ENCODE measurements around the gene CACNA2D1.
"Not testable (repeated sequence)": the region's sequence is repeated elsewhere in the genome, so short reads cannot be mapped to it uniquely, and the experiment has no call there.

DNA sequence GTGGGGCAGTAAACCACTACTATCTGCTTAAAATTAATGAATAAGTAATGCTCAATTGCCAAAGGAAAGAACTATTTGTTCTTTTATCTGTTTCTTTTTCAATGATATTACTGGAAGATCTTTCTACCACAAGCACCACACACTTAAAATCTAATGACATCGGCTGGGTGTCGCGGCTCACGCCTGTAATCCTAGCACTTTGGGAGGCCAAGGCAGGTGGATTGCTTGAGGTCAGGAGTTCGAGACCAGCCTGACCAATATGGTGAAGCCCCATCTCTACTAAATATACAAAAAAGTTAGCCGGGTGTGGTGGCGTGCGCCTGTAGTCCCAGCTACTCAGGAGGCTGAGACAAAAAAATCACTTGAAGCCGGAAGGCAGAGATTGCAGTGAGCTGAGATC lies 10.8 kb downstream of the CACNA2D1 start:
- TF ChIP-seq POLR2A (IDR thresholded peaks at IDR 0.05; ENCODE audit: extremely low read depth, insufficient read length) = not testable (repeated sequence)
- TF ChIP-seq, protein P1, sequence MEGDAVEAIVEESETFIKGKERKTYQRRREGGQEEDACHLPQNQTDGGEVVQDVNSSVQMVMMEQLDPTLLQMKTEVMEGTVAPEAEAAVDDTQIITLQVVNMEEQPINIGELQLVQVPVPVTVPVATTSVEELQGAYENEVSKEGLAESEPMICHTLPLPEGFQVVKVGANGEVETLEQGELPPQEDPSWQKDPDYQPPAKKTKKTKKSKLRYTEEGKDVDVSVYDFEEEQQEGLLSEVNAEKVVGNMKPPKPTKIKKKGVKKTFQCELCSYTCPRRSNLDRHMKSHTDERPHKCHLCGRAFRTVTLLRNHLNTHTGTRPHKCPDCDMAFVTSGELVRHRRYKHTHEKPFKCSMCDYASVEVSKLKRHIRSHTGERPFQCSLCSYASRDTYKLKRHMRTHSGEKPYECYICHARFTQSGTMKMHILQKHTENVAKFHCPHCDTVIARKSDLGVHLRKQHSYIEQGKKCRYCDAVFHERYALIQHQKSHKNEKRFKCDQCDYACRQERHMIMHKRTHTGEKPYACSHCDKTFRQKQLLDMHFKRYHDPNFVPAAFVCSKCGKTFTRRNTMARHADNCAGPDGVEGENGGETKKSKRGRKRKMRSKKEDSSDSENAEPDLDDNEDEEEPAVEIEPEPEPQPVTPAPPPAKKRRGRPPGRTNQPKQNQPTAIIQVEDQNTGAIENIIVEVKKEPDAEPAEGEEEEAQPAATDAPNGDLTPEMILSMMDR (IDR thresholded peaks at IDR 0.05; ENCODE audit: low read depth, low read length) = not testable (repeated sequence)
